SU-DHL-6 (cell line): ENCODE results near the gene RBM20.

Experiments
- CTCF ChIP-seq: fragments of 200-600 bp; sonication (generic); IDR thresholded peaks from one replicate; pipeline ENCODE4 v1.5.1; 2017; ENCODE audit warnings: antibody characterized with exemption, mild to moderate bottlenecking, low read length, moderate library complexity; ENCODE audit not compliant: insufficient read depth, poor library complexity, severe bottlenecking
- EZH2phosphoT487 ChIP-seq: fragments of 200-600 bp; sonication (generic), shearing (Covaris generic); conservative IDR thresholded peaks from 2 replicates; pipeline ENCODE4 v1.6.1; 2018; ENCODE audit warnings: mild to moderate bottlenecking, antibody characterized with exemption, low read length, moderate library complexity, mixed read lengths

GRCh38 chr10:110870823-110871297, 226.7 kb downstream of the RBM20 start:
- TF ChIP-seq CTCF (no peak), EZH2phosphoT487 (no peak)
